GM13976 (cell line): ENCODE results near the gene EMILIN1.

Source experiments
- DNase-seq: peaks from one replicate; pipeline ENCODE4 v3.0.0; 2012; ENCODE audit warnings: low spot score
- CTCF ChIP-seq: IDR thresholded peaks from 2 replicates; pipeline ENCODE4 v1.5.1; 2012; ENCODE audit warnings: borderline replicate concordance, mild to moderate bottlenecking; ENCODE audit not compliant: insufficient read depth; ENCODE audit errors: extremely low read depth, missing control alignments, control extremely low read depth
- in situ Hi-C: fragments of 300-500 bp; cut with MboI; formaldehyde crosslinking; loops from one replicate; pipeline ENCODE4 v1.12.0; 2022; ENCODE audit warnings: low sequenced_read_pairs, mixed read lengths, inconsistent platforms; ENCODE audit not compliant: unreplicated experiment

The EMILIN1 gene

DNA sequence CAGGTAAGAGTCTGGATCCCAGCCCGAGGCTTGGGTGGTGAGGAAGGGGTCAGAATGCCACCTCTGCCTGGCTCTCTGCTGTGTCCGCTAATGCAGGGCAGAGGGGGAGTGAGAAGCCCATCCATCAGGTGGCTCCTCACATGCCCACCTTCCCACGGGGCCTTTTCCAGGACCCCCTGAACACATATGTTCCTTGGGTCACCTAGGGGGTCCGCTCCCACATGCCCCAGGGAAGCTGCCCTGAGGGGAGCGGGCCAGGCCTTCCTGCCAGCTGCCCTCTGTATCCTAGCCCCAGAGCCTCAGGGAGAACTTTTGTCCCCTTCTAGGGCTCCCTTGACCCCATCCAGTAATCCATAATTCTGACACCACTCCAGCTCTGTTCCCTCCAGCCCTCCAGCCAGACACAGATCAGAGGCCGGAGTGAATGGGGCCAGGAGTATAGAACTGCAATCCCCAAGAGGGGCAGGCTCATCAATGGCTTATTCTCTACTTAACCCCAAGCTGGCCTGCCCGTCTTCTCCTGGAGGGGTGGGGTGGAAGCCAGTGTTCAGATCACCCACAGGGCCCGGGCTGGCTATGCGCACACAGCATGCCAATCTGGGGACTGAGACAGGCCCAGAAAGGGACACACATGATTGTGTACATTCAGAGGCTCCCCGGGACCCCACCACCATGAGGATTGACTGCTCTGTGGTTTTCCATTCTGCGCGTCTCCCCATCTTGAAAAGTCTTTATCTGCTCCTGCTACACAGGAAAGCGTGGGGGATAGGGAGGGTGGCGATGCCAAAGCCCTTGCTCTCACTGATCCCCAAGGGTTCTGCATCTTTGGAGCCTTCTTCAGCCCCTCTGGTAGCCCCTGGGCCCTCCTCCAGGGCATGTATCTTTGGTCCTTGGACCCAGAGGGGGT is 1.1 kb downstream of the EMILIN1 start:
- in situ Hi-C loops = no loop called here
- TF ChIP-seq CTCF = no peak
- DNase-seq = no peak

- in situ Hi-C loops = no loop called here
- TF ChIP-seq CTCF = no peak
- DNase-seq = no peak
Measured at GRCh38 chr2:27080140-27080469, 1.7 kb downstream of the EMILIN1 start.

- in situ Hi-C loops = no loop called here
- TF ChIP-seq CTCF = no peak
- DNase-seq = no peak
Measured at GRCh38 chr2:27080603-27080936, 2.2 kb downstream of the EMILIN1 start.

- in situ Hi-C loops = no loop called here
- DNase-seq = no peak
- no peak for TF ChIP-seq CTCF
Measured at GRCh38 chr2:27081984-27082772, 3.8 kb downstream of the EMILIN1 start.

DNA sequence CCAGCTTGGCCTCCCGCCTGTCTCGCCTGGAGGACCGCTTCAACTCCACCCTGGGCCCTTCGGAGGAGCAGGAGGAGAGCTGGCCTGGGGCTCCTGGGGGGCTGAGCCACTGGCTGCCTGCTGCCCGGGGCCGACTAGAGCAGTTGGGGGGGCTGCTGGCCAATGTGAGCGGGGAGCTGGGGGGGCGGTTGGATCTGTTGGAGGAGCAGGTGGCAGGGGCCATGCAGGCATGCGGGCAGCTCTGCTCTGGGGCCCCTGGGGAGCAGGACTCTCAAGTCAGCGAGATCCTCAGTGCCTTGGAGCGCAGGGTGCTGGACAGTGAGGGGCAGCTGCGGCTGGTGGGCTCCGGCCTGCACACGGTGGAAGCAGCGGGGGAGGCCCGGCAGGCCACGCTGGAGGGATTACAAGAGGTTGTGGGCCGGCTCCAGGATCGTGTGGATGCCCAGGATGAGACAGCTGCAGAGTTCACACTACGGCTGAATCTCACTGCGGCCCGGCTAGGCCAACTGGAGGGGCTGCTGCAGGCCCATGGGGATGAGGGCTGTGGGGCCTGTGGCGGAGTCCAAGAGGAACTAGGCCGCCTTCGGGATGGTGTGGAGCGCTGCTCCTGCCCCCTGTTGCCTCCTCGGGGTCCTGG is 4.5 kb downstream of the EMILIN1 start:
- no peak for DNase-seq
- in situ Hi-C loops = no loop called here
- no peak for TF ChIP-seq CTCF

- in situ Hi-C loops = no loop called here
- DNase-seq = no peak
Measured at GRCh38 chr2:27083410-27084296, 5.2 kb downstream of the EMILIN1 start.

More at GRCh38 chr2:27083410-27084296, 5.2 kb downstream of the EMILIN1 start:
- no peak for TF ChIP-seq CTCF
